ENCODE measurements around the gene ELF2.

DNA sequence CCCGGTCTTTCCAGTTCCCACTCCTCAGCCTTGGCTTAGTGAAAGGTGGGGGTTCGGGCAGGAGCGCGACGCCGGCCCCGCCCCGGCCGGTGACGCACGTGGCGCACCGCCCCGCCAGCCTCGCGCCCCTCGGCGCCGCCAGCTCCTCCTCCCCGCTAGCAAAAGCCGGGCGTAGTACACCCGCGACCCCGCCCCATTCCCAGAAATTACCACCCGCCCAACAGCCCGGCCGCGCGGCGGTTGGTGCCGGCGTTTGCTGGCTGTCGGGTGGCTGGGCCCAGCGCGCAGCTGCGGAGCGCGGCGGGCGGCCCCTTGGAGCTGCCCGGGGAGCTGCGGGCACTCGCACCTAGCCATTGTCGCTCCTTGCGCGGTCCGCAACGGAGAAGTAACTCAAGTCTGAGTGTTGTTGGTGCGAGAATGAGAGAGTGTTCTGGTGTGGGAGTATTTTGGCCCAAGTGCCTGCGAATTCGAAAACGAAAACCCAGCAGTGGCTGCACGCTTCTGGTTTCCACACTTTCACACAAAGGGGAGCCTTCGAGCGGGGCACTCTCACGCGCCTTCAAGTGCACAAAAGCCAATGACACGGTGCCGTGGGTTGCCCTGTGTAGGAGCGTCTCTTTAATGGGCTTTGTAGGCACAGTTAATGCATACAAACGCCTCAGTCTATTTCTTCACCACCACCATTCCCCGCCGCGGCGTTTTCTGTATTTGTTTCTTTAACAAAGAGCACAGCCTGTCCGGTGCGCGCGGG, 1.0 kb upstream of the ELF2 start:
- TF ChIP-seq FOXM1 (IDR thresholded peaks at IDR 0.05; ENCODE audit: low read depth) = no peak; the same call in 1 of the 2 replicates
- TF ChIP-seq NFIC (IDR thresholded peaks at IDR 0.05; ENCODE audit: borderline replicate concordance) = no peak
- TF ChIP-seq, protein P1, sequence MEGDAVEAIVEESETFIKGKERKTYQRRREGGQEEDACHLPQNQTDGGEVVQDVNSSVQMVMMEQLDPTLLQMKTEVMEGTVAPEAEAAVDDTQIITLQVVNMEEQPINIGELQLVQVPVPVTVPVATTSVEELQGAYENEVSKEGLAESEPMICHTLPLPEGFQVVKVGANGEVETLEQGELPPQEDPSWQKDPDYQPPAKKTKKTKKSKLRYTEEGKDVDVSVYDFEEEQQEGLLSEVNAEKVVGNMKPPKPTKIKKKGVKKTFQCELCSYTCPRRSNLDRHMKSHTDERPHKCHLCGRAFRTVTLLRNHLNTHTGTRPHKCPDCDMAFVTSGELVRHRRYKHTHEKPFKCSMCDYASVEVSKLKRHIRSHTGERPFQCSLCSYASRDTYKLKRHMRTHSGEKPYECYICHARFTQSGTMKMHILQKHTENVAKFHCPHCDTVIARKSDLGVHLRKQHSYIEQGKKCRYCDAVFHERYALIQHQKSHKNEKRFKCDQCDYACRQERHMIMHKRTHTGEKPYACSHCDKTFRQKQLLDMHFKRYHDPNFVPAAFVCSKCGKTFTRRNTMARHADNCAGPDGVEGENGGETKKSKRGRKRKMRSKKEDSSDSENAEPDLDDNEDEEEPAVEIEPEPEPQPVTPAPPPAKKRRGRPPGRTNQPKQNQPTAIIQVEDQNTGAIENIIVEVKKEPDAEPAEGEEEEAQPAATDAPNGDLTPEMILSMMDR (IDR thresholded peaks at IDR 0.05) = no peak
- TF ChIP-seq EP300 (IDR thresholded peaks at IDR 0.05; ENCODE audit: borderline replicate concordance in 1 of 2, low read depth in 1 of 2, low read length in 1 of 2) = peak in 1 of 2 experiments; percentile 26; a peak in 1 of 4 replicates
